Osteocyte (in vitro differentiated cells): ENCODE results near the gene DGKD. TPM values are rescaled to one million over a fixed set of nuclear protein-coding genes. Genes with fewer than 3 reads are reported as not detected.

Experiments
- DNase-seq: peaks from one replicate; pipeline ENCODE4 v3.0.0; 2021; ENCODE audit warnings: mixed read lengths; ENCODE audit not compliant: unreplicated experiment; ENCODE audit errors: extremely low spot score
- H3K27ac Mint-ChIP-seq: one replicate; pipeline ENCODE4 v1.8.0; 2021; ENCODE audit warnings: mild to moderate bottlenecking, mixed read lengths; ENCODE audit not compliant: unreplicated experiment
- H3K27me3 Mint-ChIP-seq: one replicate; pipeline ENCODE4 v1.8.0; 2021; ENCODE audit warnings: mixed read lengths; ENCODE audit not compliant: unreplicated experiment
- H3K36me3 Mint-ChIP-seq: one replicate; pipeline ENCODE4 v1.8.0; 2021; ENCODE audit warnings: mixed read lengths; ENCODE audit not compliant: unreplicated experiment
- H3K4me1 Mint-ChIP-seq: one replicate; pipeline ENCODE4 v1.8.0; 2021; ENCODE audit warnings: mixed read lengths; ENCODE audit not compliant: unreplicated experiment
- H3K4me3 Mint-ChIP-seq: one replicate; pipeline ENCODE4 v1.8.0; 2021; ENCODE audit warnings: mild to moderate bottlenecking, moderate library complexity, mixed read lengths; ENCODE audit not compliant: unreplicated experiment
- H3K9me3 Mint-ChIP-seq: one replicate; pipeline ENCODE4 v1.8.0; 2021; ENCODE audit warnings: mixed read lengths; ENCODE audit not compliant: unreplicated experiment
- CTCF ChIP-seq: fragments of 200-600 bp; sonication (generic); IDR thresholded peaks from 2 replicates; pipeline ENCODE4 v1.5.0; 2021; ENCODE audit warnings: antibody characterized with exemption, mild to moderate bottlenecking, moderate library complexity
- total RNA-seq: library from RNA; stranded (reverse); gene quantifications from 2 replicates; pipeline ENCODE4 v1.2.1, GENCODE V29; 2021

The DGKD gene
- total RNA-seq, 1 donor from 2014 or later: 70.5 TPM

DNA sequence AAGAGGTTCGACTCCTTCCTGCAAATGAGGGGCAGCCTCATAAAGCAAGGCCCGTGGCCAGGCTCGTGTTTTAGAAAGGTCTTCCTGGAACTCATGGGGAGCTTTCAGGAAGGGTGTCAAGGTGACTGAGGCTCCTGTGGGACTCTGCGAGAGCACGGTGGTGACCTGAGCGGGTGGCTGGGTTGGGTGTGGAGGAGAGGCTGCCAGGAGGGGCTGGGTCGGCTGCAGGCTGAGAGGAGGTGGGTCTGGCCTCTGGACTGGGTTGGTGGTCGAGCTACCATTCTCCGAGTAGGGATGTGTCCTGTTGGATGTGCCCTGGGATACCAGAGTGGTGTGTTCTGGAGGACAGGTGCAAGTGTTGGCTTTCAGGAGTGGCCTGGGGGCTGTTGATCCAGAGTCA is 86.4 kb downstream of the DGKD start:
- no peak overlapping the region for H3K4me3 Mint-ChIP-seq
- no peaks in the 10 kb centered on the region for H3K27me3 Mint-ChIP-seq
- no peak for DNase-seq
- peak overlapping the region; percentile 77 for H3K27ac Mint-ChIP-seq
- peaks cover 29% of the 10 kb centered on the region for H3K36me3 Mint-ChIP-seq
- no peak for TF ChIP-seq CTCF
- peaks cover 10% of the 10 kb centered on the region for H3K4me1 Mint-ChIP-seq
- no peaks in the 10 kb centered on the region for H3K9me3 Mint-ChIP-seq

DNA sequence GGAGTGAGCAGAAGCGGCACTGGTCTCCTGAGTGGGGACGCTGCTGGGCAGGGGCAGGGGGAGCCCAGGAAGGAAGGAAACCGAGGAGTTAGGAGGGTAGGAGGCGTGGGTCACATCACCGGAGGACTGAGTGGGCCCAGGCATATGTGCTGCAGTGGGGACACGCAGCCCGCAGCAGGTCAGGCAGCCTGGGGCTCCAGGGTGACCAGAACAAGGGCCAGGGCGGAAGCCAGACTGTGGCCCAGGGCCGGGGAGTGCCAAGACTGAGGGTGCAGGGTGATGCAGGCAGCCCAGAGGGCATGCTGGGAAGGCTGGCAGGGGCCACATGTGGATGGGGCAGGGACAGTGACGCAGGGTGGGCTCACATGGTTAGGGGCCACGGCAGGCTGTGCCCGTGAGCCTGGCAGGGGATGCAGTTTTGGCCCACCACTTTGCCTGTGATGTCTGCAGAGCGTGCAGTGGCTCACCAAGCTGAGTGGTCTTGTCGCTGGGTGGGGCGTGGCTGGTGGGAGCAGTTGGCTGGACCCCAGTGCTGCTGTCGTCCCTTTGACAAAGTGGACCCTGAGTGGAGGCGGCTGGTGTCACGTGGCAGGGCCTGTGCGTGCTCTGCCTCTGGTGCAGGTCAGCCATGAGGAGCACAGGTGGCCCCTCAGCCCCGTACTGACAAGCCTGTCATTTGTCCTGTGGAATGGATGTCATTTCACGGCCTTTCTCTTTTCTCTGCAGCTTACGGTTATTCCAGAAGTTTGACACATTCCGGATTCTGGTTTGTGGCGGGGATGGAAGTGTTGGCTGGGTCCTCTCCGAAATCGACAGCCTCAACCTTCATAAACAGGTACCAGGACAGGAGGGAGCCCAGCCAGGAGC is 87.1 kb downstream of the DGKD start:
- Mint-ChIP-seq H3K27ac (peak overlapping the region; percentile 77), H3K4me3 (no peak overlapping the region), H3K4me1 (peaks cover 10% of the 10 kb centered on the region), H3K27me3 (no peaks in the 10 kb centered on the region), H3K9me3 (no peaks in the 10 kb centered on the region), H3K36me3 (peaks cover 31% of the 10 kb centered on the region)
- TF ChIP-seq CTCF: no peak
- DNase-seq: no peak

DNA sequence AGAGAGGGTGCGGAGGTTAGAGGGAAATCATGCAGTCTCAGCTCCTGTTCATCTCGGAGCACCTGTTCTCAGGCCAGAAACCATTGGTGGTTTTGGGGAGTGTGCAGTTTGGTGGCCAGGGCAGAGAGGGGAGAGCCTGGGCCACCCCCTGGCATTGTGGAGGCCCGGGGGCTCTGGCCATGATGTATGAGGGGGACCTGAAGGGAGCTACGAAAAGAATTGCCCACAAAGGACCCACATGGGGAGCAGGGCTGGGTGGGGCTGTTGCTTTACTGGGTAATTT is 87.7 kb downstream of the DGKD start:
- no peak for TF ChIP-seq CTCF
- H3K4me3 Mint-ChIP-seq: no peak overlapping the region
- no peaks in the 10 kb centered on the region for H3K9me3 Mint-ChIP-seq
- peaks cover 27% of the 10 kb centered on the region for H3K36me3 Mint-ChIP-seq
- H3K4me1 Mint-ChIP-seq: peaks cover 10% of the 10 kb centered on the region
- no peaks in the 10 kb centered on the region for H3K27me3 Mint-ChIP-seq
- H3K27ac Mint-ChIP-seq: peak overlapping the region; percentile 54
- no peak for DNase-seq

- Mint-ChIP-seq H3K4me1 (peaks cover 10% of the 10 kb centered on the region), H3K36me3 (peaks cover 28% of the 10 kb centered on the region), H3K9me3 (no peaks in the 10 kb centered on the region), H3K27ac (no peak overlapping the region), H3K4me3 (no peak overlapping the region), H3K27me3 (no peaks in the 10 kb centered on the region)
- TF ChIP-seq CTCF: peak; percentile 89
- no peak for DNase-seq
Measured at GRCh38 chr2:233443511-233444183, 89.4 kb downstream of the DGKD start.

DNA sequence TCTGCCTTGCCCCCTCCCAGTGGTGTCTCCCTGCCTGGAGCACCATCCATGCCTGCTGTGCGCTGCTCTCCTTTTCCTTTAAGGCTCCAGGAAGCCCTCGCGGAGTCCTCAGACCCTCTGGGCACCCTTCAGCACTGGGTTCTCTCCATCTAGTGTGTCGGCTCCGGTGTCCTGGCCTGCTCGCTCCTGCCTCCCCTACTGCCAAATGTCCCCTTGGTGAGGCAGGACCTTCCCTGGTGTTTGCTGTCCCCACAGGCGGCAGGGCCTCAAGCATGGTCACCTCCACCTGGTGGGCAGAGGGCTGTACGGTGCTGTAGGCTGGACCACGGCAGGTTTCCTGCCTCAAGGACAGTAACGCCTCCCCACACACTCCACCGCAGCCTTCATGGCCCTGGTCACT is 90.2 kb downstream of the DGKD start:
- H3K9me3 Mint-ChIP-seq: no peaks in the 10 kb centered on the region
- peaks cover 16% of the 10 kb centered on the region for H3K4me1 Mint-ChIP-seq
- DNase-seq: no peak
- peaks cover 31% of the 10 kb centered on the region for H3K36me3 Mint-ChIP-seq
- H3K27ac Mint-ChIP-seq: no peak overlapping the region
- TF ChIP-seq CTCF: no peak
- H3K4me3 Mint-ChIP-seq: no peak overlapping the region
- no peaks in the 10 kb centered on the region for H3K27me3 Mint-ChIP-seq
